ENCODE measurements around the gene SLC25A34.

Gene SLC25A34

GRCh38 chr1:15712168-15712567, 23.9 kb upstream of the SLC25A34 start:
- no peak overlapping the region for H3K4me3 ChIP-seq (ENCODE audit: low read depth, low read length)
- DNase-seq (ENCODE audit: low read depth) = no peak
- TF ChIP-seq, protein P1, sequence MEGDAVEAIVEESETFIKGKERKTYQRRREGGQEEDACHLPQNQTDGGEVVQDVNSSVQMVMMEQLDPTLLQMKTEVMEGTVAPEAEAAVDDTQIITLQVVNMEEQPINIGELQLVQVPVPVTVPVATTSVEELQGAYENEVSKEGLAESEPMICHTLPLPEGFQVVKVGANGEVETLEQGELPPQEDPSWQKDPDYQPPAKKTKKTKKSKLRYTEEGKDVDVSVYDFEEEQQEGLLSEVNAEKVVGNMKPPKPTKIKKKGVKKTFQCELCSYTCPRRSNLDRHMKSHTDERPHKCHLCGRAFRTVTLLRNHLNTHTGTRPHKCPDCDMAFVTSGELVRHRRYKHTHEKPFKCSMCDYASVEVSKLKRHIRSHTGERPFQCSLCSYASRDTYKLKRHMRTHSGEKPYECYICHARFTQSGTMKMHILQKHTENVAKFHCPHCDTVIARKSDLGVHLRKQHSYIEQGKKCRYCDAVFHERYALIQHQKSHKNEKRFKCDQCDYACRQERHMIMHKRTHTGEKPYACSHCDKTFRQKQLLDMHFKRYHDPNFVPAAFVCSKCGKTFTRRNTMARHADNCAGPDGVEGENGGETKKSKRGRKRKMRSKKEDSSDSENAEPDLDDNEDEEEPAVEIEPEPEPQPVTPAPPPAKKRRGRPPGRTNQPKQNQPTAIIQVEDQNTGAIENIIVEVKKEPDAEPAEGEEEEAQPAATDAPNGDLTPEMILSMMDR (conservative IDR thresholded peaks at IDR 0.05; ENCODE audit: low read depth, low read length) = no peak

DNA sequence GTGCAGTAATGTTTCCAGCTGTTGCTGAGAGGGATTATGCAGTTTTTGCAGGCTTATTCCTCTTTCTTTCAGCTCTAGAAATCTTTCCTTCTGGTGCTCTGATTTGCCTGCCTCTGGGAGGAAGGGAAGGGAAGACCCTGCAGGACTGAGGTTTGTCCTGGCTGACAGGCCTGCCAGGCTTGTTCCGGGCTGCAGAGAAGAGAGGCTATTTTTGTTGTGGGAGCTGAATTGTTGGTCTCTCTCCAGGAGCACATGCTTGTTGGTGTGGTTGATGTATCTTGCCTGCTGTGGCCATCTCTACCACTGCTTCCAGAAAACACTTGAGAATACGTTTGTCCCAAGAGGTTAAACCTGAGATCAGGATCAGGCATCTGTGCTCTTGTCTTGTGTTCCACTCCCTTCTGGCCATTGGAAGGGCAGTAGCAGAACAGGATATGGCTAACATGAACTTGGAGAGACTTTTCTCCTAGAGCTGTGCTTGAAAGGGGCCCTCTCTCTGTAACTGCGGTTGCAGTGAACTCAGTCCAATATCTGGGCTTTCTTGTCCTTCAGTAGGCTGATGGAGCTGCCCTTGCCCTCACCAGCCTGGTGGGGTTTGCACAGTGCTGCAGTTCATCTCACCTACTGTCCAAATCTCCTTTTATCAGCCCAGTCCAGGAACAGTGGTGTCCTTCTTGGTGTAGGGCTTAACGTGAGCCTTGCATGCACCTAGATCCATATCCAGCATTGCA, 21.5 kb upstream of the SLC25A34 start:
- TF ChIP-seq, protein P1 (conservative IDR thresholded peaks at IDR 0.05; ENCODE audit: low read depth, low read length) = no peak
- peak; percentile 85 for DNase-seq (ENCODE audit: low read depth)
- no peak overlapping the region for H3K4me3 ChIP-seq (ENCODE audit: low read depth, low read length)

- H3K4me3 ChIP-seq (ENCODE audit: low read depth, low read length) = no peak overlapping the region
- TF ChIP-seq, protein P1 (conservative IDR thresholded peaks at IDR 0.05; ENCODE audit: low read depth, low read length) = no peak
- DNase-seq (ENCODE audit: low read depth) = no peak
These were observed 18.5 kb upstream of the SLC25A34 start for GRCh38 chr1:15717418-15718125.

GRCh38 chr1:15718199-15718601, 17.9 kb upstream of the SLC25A34 start:
- H3K4me3 ChIP-seq (ENCODE audit: low read depth, low read length) = no peak overlapping the region

GRCh38 chr1:15719381-15720120, 16.5 kb upstream of the SLC25A34 start:
- no peak overlapping the region for H3K4me3 ChIP-seq (ENCODE audit: low read depth, low read length)
- TF ChIP-seq, protein P1 (conservative IDR thresholded peaks at IDR 0.05; ENCODE audit: low read depth, low read length) = no peak
- no peak for DNase-seq (ENCODE audit: low read depth)

More at GRCh38 chr1:15718199-15718601, 17.9 kb upstream of the SLC25A34 start:
- no peak for DNase-seq (ENCODE audit: low read depth)
- TF ChIP-seq, protein P1 (conservative IDR thresholded peaks at IDR 0.05; ENCODE audit: low read depth, low read length) = no peak

GRCh38 chr1:15720861-15721260, 15.2 kb upstream of the SLC25A34 start:
- TF ChIP-seq, protein P1 (conservative IDR thresholded peaks at IDR 0.05; ENCODE audit: low read depth, low read length) = no peak
- no peak for DNase-seq (ENCODE audit: low read depth)
- H3K4me3 ChIP-seq (ENCODE audit: low read depth, low read length) = no peak overlapping the region
